Measurements from ENCODE around the gene FETUB.
"Not testable (repeated sequence)": the region's sequence is repeated elsewhere in the genome, so short reads cannot be mapped to it uniquely, and the experiment has no call there.

Gene FETUB

GRCh38 chr3:186664506-186664905, 24.3 kb downstream of the FETUB start:
- Histone ChIP-seq H3K4me1 (ENCODE audit: control insufficient read depth in 1 of 2, insufficient read depth in 2 of 2, low read length in 2 of 2) (no peaks in the 10 kb centered on the region), H3K27me3 (ENCODE audit: low read depth, low read length) (no peaks in the 10 kb centered on the region), H3K27ac (ENCODE audit: low read length) (no peak overlapping the region), H3K36me3 (ENCODE audit: control insufficient read depth in 1 of 2, insufficient read depth in 2 of 2, low read length in 2 of 2) (no peaks in the 10 kb centered on the region), H3K9me3 (ENCODE audit: control insufficient read depth in 1 of 2, low read length in 2 of 2) (no peaks in the 10 kb centered on the region), H3K4me3 (ENCODE audit: low read depth in 1 of 2, low read length in 2 of 2) (no peak overlapping the region)

- no peak within 1 kb of the TSS for H3K4me3 ChIP-seq (ENCODE audit: low read depth in 1 of 2, low read length in 2 of 2)
- H3K4me1 ChIP-seq (ENCODE audit: control insufficient read depth in 1 of 2, insufficient read depth in 2 of 2, low read length in 2 of 2): no peaks in the 10 kb centered on the region
Observed at GRCh38 chr3:186665625-186666188, 25.5 kb downstream of the FETUB start, which contains the start of gene HRG. Gene HRG (plus strand): TSS chr3:186666014. CDS start chr3:186666032, 18 bp downstream.

GRCh38 chr3:186668426-186668825, 28.2 kb downstream of the FETUB start:
- H3K4me1 ChIP-seq (ENCODE audit: control insufficient read depth in 1 of 2, insufficient read depth in 2 of 2, low read length in 2 of 2): no peaks in the 10 kb centered on the region
- no peaks in the 10 kb centered on the region for H3K27me3 ChIP-seq (ENCODE audit: low read depth, low read length)
- H3K36me3 ChIP-seq (ENCODE audit: control insufficient read depth in 1 of 2, insufficient read depth in 2 of 2, low read length in 2 of 2): no peaks in the 10 kb centered on the region
- no peak overlapping the region for H3K4me3 ChIP-seq (ENCODE audit: low read depth in 1 of 2, low read length in 2 of 2)
- no peaks in the 10 kb centered on the region for H3K9me3 ChIP-seq (ENCODE audit: control insufficient read depth in 1 of 2, low read length in 2 of 2)
- no peak overlapping the region for H3K27ac ChIP-seq (ENCODE audit: low read length)

More at GRCh38 chr3:186665625-186666188, 25.5 kb downstream of the FETUB start, which contains the start of gene HRG:
- H3K36me3 ChIP-seq (ENCODE audit: control insufficient read depth in 1 of 2, insufficient read depth in 2 of 2, low read length in 2 of 2): no peaks in the 10 kb centered on the region
- no peaks in the 10 kb centered on the region for H3K27me3 ChIP-seq (ENCODE audit: low read depth, low read length)
- no peaks in the 10 kb centered on the region for H3K9me3 ChIP-seq (ENCODE audit: control insufficient read depth in 1 of 2, low read length in 2 of 2)
- H3K27ac ChIP-seq (ENCODE audit: low read length): no peak within 1 kb of the TSS

- H3K9me3 ChIP-seq (ENCODE audit: control insufficient read depth in 1 of 2, low read length in 2 of 2): no peaks in the 10 kb centered on the region
- H3K27ac ChIP-seq (ENCODE audit: low read length): no peak overlapping the region
- no peaks in the 10 kb centered on the region for H3K36me3 ChIP-seq (ENCODE audit: control insufficient read depth in 1 of 2, insufficient read depth in 2 of 2, low read length in 2 of 2)
- H3K27me3 ChIP-seq (ENCODE audit: low read depth, low read length): no peaks in the 10 kb centered on the region
- H3K4me3 ChIP-seq (ENCODE audit: low read depth in 1 of 2, low read length in 2 of 2): no peak overlapping the region
- H3K4me1 ChIP-seq (ENCODE audit: control insufficient read depth in 1 of 2, insufficient read depth in 2 of 2, low read length in 2 of 2): no peaks in the 10 kb centered on the region
Observed at GRCh38 chr3:186669378-186670084, 29.3 kb downstream of the FETUB start.

GRCh38 chr3:186670155-186670554, 30.0 kb downstream of the FETUB start:
- Histone ChIP-seq H3K27ac (ENCODE audit: low read length) (no peak overlapping the region), H3K27me3 (ENCODE audit: low read depth, low read length) (no peaks in the 10 kb centered on the region), H3K4me1 (ENCODE audit: control insufficient read depth in 1 of 2, insufficient read depth in 2 of 2, low read length in 2 of 2) (no peaks in the 10 kb centered on the region), H3K4me3 (ENCODE audit: low read depth in 1 of 2, low read length in 2 of 2) (no peak overlapping the region), H3K36me3 (ENCODE audit: control insufficient read depth in 1 of 2, insufficient read depth in 2 of 2, low read length in 2 of 2) (no peaks in the 10 kb centered on the region), H3K9me3 (ENCODE audit: control insufficient read depth in 1 of 2, low read length in 2 of 2) (no peaks in the 10 kb centered on the region)

- Histone ChIP-seq H3K4me1 (ENCODE audit: control insufficient read depth in 1 of 2, insufficient read depth in 2 of 2, low read length in 2 of 2) (no peaks in the 10 kb centered on the region), H3K27ac (ENCODE audit: low read length) (no peak overlapping the region), H3K27me3 (ENCODE audit: low read depth, low read length) (no peaks in the 10 kb centered on the region), H3K4me3 (ENCODE audit: low read depth in 1 of 2, low read length in 2 of 2) (no peak overlapping the region), H3K36me3 (ENCODE audit: control insufficient read depth in 1 of 2, insufficient read depth in 2 of 2, low read length in 2 of 2) (no peaks in the 10 kb centered on the region), H3K9me3 (ENCODE audit: control insufficient read depth in 1 of 2, low read length in 2 of 2) (no peaks in the 10 kb centered on the region)
Observed at GRCh38 chr3:186671051-186671450, 30.9 kb downstream of the FETUB start.

GRCh38 chr3:186678604-186679003, 38.4 kb downstream of the FETUB start:
- no peaks in the 10 kb centered on the region for H3K36me3 ChIP-seq (ENCODE audit: control insufficient read depth in 1 of 2, insufficient read depth in 2 of 2, low read length in 2 of 2)
- H3K27me3 ChIP-seq (ENCODE audit: low read depth, low read length): no peaks in the 10 kb centered on the region
- H3K9me3 ChIP-seq (ENCODE audit: control insufficient read depth in 1 of 2, low read length in 2 of 2): no peaks in the 10 kb centered on the region
- no peak overlapping the region for H3K27ac ChIP-seq (ENCODE audit: low read length)
- no peak overlapping the region for H3K4me3 ChIP-seq (ENCODE audit: low read depth in 1 of 2, low read length in 2 of 2)
- no peaks in the 10 kb centered on the region for H3K4me1 ChIP-seq (ENCODE audit: control insufficient read depth in 1 of 2, insufficient read depth in 2 of 2, low read length in 2 of 2)

GRCh38 chr3:186679151-186679550, 39.0 kb downstream of the FETUB start:
- H3K9me3 ChIP-seq (ENCODE audit: control insufficient read depth in 1 of 2, low read length in 2 of 2): no peaks in the 10 kb centered on the region
- no peaks in the 10 kb centered on the region for H3K4me1 ChIP-seq (ENCODE audit: control insufficient read depth in 1 of 2, insufficient read depth in 2 of 2, low read length in 2 of 2)
- no peaks in the 10 kb centered on the region for H3K27me3 ChIP-seq (ENCODE audit: low read depth, low read length)
- no peak overlapping the region for H3K4me3 ChIP-seq (ENCODE audit: low read depth in 1 of 2, low read length in 2 of 2)
- no peaks in the 10 kb centered on the region for H3K36me3 ChIP-seq (ENCODE audit: control insufficient read depth in 1 of 2, insufficient read depth in 2 of 2, low read length in 2 of 2)
- H3K27ac ChIP-seq (ENCODE audit: low read length): no peak overlapping the region

- H3K27ac ChIP-seq (ENCODE audit: low read length): no peak overlapping the region
- H3K9me3 ChIP-seq (ENCODE audit: control insufficient read depth in 1 of 2, low read length in 2 of 2): no peaks in the 10 kb centered on the region
- H3K27me3 ChIP-seq (ENCODE audit: low read depth, low read length): no peaks in the 10 kb centered on the region
- no peaks in the 10 kb centered on the region for H3K36me3 ChIP-seq (ENCODE audit: control insufficient read depth in 1 of 2, insufficient read depth in 2 of 2, low read length in 2 of 2)
- no peak overlapping the region for H3K4me3 ChIP-seq (ENCODE audit: low read depth in 1 of 2, low read length in 2 of 2)
- H3K4me1 ChIP-seq (ENCODE audit: control insufficient read depth in 1 of 2, insufficient read depth in 2 of 2, low read length in 2 of 2): no peaks in the 10 kb centered on the region
Observed at GRCh38 chr3:186680869-186681268, 40.7 kb downstream of the FETUB start.

- Histone ChIP-seq H3K27me3 (ENCODE audit: low read depth, low read length) (peaks cover 2% of the 10 kb centered on the region), H3K27ac (ENCODE audit: low read length) (no peak overlapping the region), H3K4me1 (ENCODE audit: control insufficient read depth in 1 of 2, insufficient read depth in 2 of 2, low read length in 2 of 2) (no peaks in the 10 kb centered on the region), H3K36me3 (ENCODE audit: control insufficient read depth in 1 of 2, insufficient read depth in 2 of 2, low read length in 2 of 2) (no peaks in the 10 kb centered on the region), H3K9me3 (ENCODE audit: control insufficient read depth in 1 of 2, low read length in 2 of 2) (no peaks in the 10 kb centered on the region), H3K4me3 (ENCODE audit: low read depth in 1 of 2, low read length in 2 of 2) (no peak overlapping the region)
Observed at GRCh38 chr3:186682812-186683211, 42.6 kb downstream of the FETUB start.

GRCh38 chr3:186683979-186684378, 43.8 kb downstream of the FETUB start:
- Histone ChIP-seq H3K4me3 (ENCODE audit: low read depth in 1 of 2, low read length in 2 of 2) (no peak overlapping the region), H3K27me3 (ENCODE audit: low read depth, low read length) (peaks cover 3% of the 10 kb centered on the region), H3K27ac (ENCODE audit: low read length) (no peak overlapping the region), H3K4me1 (ENCODE audit: control insufficient read depth in 1 of 2, insufficient read depth in 2 of 2, low read length in 2 of 2) (no peaks in the 10 kb centered on the region), H3K36me3 (ENCODE audit: control insufficient read depth in 1 of 2, insufficient read depth in 2 of 2, low read length in 2 of 2) (no peaks in the 10 kb centered on the region), H3K9me3 (ENCODE audit: control insufficient read depth in 1 of 2, low read length in 2 of 2) (no peaks in the 10 kb centered on the region)

GRCh38 chr3:186686475-186686874, 46.3 kb downstream of the FETUB start:
- not testable (repeated sequence) for H3K27me3 ChIP-seq (ENCODE audit: low read depth, low read length); H3K9me3 ChIP-seq (ENCODE audit: control insufficient read depth in 1 of 2, low read length in 2 of 2); H3K4me1 ChIP-seq (ENCODE audit: control insufficient read depth in 1 of 2, insufficient read depth in 2 of 2, low read length in 2 of 2); H3K4me3 ChIP-seq (ENCODE audit: low read depth in 1 of 2, low read length in 2 of 2); H3K27ac ChIP-seq (ENCODE audit: low read length); H3K36me3 ChIP-seq (ENCODE audit: control insufficient read depth in 1 of 2, insufficient read depth in 2 of 2, low read length in 2 of 2)

Measured in muscle layer of duodenum (tissue), 2 donors.